GM23338 (cell line): ENCODE measurements around the gene PRKAR1B. TPM values are rescaled to one million over a fixed set of nuclear protein-coding genes. Genes with fewer than 3 reads are reported as not detected.

ENCODE experiments used
- ATAC-seq: fragments of 200-7000 bp; cut with Tn5 transposase; 3 replicates; pipeline ENCODE4 v1.9.1; 2020
- DNase-seq: peaks from one replicate; pipeline ENCODE4 v3.0.0-alpha.2; 2015; ENCODE audit warnings: low spot score
- H2AFZ ChIP-seq: fragments of 200-600 bp; sonication (generic); 2 replicates; pipeline ENCODE4 v1.8.0; 2016; ENCODE audit warnings: antibody characterized with exemption, mild to moderate bottlenecking, moderate library complexity
- H3F3A ChIP-seq: fragments of 200-600 bp; sonication (generic); replicated peaks from 2 replicates; pipeline ENCODE4 v1.8.0; 2017; ENCODE audit warnings: antibody characterized with exemption, mixed run types, low read depth
- H3K27ac ChIP-seq: fragments of 200-600 bp; sonication (generic); 2 replicates; pipeline ENCODE4 v1.6.1; 2016; ENCODE audit warnings: low read depth
- H3K27me3 ChIP-seq: fragments of 200-600 bp; sonication (generic); 2 replicates; pipeline ENCODE4 v1.8.0; 2016; ENCODE audit warnings: mild to moderate bottlenecking, mixed run types, moderate library complexity; ENCODE audit not compliant: insufficient read depth
- H3K36me3 ChIP-seq: fragments of 200-600 bp; sonication (generic); 2 replicates; pipeline ENCODE4 v1.8.0; 2016; ENCODE audit warnings: mild to moderate bottlenecking; ENCODE audit not compliant: insufficient read depth
- H3K4me1 ChIP-seq: fragments of 200-600 bp; sonication (generic); 2 replicates; pipeline ENCODE4 v1.8.0; 2016; ENCODE audit warnings: mild to moderate bottlenecking, moderate library complexity; ENCODE audit not compliant: insufficient read depth
- H3K4me2 ChIP-seq: fragments of 200-600 bp; sonication (generic); 2 replicates; pipeline ENCODE4 v1.7.1; 2017; ENCODE audit warnings: mixed run types
- H3K4me3 ChIP-seq: fragments of 200-600 bp; sonication (generic); 2 replicates; pipeline ENCODE4 v1.6.1; 2016; ENCODE audit warnings: mixed run types
- H3K79me2 ChIP-seq: fragments of 200-600 bp; sonication (generic); replicated peaks from 2 replicates; pipeline ENCODE4 v1.8.0; 2017; ENCODE audit warnings: mild to moderate bottlenecking; ENCODE audit not compliant: insufficient read depth
- H3K9me2 ChIP-seq: fragments of 200-600 bp; sonication (generic); 2 replicates; pipeline ENCODE4 v1.8.0; 2017; ENCODE audit not compliant: insufficient read depth
- H4K20me1 ChIP-seq: fragments of 200-600 bp; sonication (generic); replicated peaks from 2 replicates; pipeline ENCODE4 v1.8.0; 2017; ENCODE audit warnings: mild to moderate bottlenecking; ENCODE audit not compliant: insufficient read depth
- H3K27ac Mint-ChIP-seq: 2 replicates; pipeline ENCODE4 v1.8.0; 2020; ENCODE audit warnings: inconsistent platforms, mild to moderate bottlenecking, moderate library complexity, mixed read lengths
- H3K27me3 Mint-ChIP-seq: 3 replicates; pipeline ENCODE4 v1.8.0; 2022; ENCODE audit warnings: low read depth, mild to moderate bottlenecking, moderate library complexity, mixed read lengths, inconsistent platforms; ENCODE audit not compliant: insufficient read depth, poor library complexity
- H3K36me3 Mint-ChIP-seq: 3 replicates; pipeline ENCODE4 v1.8.0; 2021; ENCODE audit warnings: low read depth, mild to moderate bottlenecking, inconsistent platforms, moderate library complexity, mixed read lengths
- H3K4me1 Mint-ChIP-seq: 3 replicates; pipeline ENCODE4 v1.8.0; 2020; ENCODE audit warnings: mild to moderate bottlenecking, inconsistent platforms, mixed read lengths
- H3K4me3 Mint-ChIP-seq: 3 replicates; pipeline ENCODE4 v1.8.0; 2021; ENCODE audit warnings: moderate library complexity, mild to moderate bottlenecking, inconsistent platforms, mixed read lengths
- H3K9me3 Mint-ChIP-seq: 3 replicates; pipeline ENCODE4 v1.8.0; 2020; ENCODE audit warnings: moderate library complexity, mild to moderate bottlenecking, inconsistent platforms, mixed read lengths
- ETS1 ChIP-seq: IDR thresholded peaks from 2 replicates; pipeline ENCODE4 v1.6.1; 2016; ENCODE audit warnings: antibody characterized with exemption
- EZH2phosphoT487 ChIP-seq: fragments of 200-600 bp; sonication (generic); IDR thresholded peaks from one replicate; pipeline ENCODE4 v1.8.1; 2018; ENCODE audit warnings: antibody characterized with exemption; ENCODE audit not compliant: unreplicated experiment
- NANOG ChIP-seq: IDR thresholded peaks from 2 replicates; pipeline ENCODE4 v1.6.1; 2016; ENCODE audit warnings: antibody characterized with exemption, borderline replicate concordance
- POLR2AphosphoS5 ChIP-seq: IDR thresholded peaks from 2 replicates; pipeline ENCODE4 v1.6.1; 2016; ENCODE audit warnings: antibody characterized with exemption, low read depth
- REST ChIP-seq: IDR thresholded peaks from one replicate; pipeline ENCODE4 v1.6.1; 2018; ENCODE audit warnings: antibody characterized with exemption; ENCODE audit not compliant: unreplicated experiment
- STAT1 ChIP-seq: IDR thresholded peaks from one replicate; pipeline ENCODE4 v1.6.1; 2016; ENCODE audit warnings: antibody characterized with exemption; ENCODE audit not compliant: unreplicated experiment
- ZNF114 ChIP-seq: fragments of 250-450 bp; sonication (Bioruptor Pico); IDR thresholded peaks from 2 replicates; pipeline ENCODE4 v1.5.0; 2020; ENCODE audit warnings: mild to moderate bottlenecking, moderate library complexity
- polyA plus RNA-seq: library from polyadenylated mRNA; unstranded; fragments of >200 nt; fragmentation: Nextera tagmentation; extraction: Ambion mirVana; gene quantifications from 2 replicates; pipeline ENCODE4 v1.2.1, GENCODE V29; 2016
- total RNA-seq: library from RNA; depleted of rRNA; stranded (reverse); fragments of >200 nt; shearing (Covaris generic); gene quantifications from 2 replicates; pipeline ENCODE4 v1.2.3, GENCODE V29; 2014
- TF ChIP-seq, protein P1 (sequence below), 2 experiments: fragments of 200-600 bp in 1 of 2; sonication (generic) in 1 of 2; conservative IDR thresholded peaks; 2 replicates each; pipeline versions ENCODE4 v1.5.1 to v1.6.1; 2016 to 2017; ENCODE audit warnings: antibody characterized with exemption in 2 of 2, low read depth in 2 of 2, mild to moderate bottlenecking in 2 of 2, moderate library complexity in 1 of 2

PRKAR1B gene
- total and polyA plus RNA-seq, 2 experiments from 2014 or later: 35.7 to 36.7 TPM

DNA sequence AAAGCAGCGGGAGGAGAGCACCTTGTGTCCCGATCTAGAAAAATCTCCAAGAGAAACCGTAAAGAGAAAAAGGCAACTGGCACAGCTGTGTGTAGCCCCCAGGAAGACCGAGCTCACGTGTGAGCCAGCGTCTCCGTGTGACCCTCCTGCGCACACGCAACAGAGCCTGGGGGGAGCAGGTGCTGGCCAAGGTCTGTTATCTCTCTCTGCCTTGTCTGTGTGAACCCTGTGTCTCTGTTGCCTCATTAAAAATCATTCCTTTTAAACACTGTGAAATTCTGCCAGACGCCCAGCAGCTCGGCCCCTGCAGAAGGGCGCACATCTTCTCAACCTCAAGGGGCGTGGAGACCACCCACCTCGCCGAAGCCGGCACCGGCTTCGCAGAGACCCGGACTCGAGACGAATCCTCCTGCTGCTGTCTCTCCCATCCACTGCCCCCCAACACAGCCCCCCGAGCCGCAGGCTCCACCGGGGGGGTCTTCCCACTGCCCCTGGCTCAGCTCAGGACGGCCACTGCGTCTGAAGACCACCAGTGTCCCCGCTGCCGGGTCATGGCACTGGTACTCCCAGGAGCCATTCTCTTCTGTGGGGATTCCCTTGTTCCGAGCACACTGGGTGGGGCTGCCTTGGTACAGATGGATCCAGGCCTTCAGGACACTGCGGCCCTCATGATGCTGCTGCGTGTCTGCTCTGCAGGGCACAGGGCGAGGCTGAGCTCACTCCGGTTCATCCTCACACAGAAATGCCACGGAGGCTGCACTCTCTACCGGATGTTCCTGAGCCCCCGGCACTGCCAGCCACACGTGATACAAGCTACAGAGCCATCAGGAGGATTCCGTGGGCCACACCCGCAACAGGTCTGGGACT is 94.9 kb downstream of the PRKAR1B start:
- ATAC-seq (no peak), DNase-seq (no peak)
- no peak overlapping the region for H3K27ac ChIP-seq
- peaks cover 3% of the 10 kb centered on the region; the same call in 1 of the 3 replicates for H3K9me3 Mint-ChIP-seq
- peaks cover 12% of the 10 kb centered on the region for H3K27me3 Mint-ChIP-seq
- H3F3A ChIP-seq: no peaks in the 10 kb centered on the region
- no peaks in the 10 kb centered on the region for H3K27me3 ChIP-seq
- H4K20me1 ChIP-seq: no peaks in the 10 kb centered on the region; the same call in 1 of the 2 replicates
- no peaks in the 10 kb centered on the region for H3K36me3 ChIP-seq
- no peak overlapping the region for H3K27ac Mint-ChIP-seq
- H3K79me2 ChIP-seq: peaks cover 11% of the 10 kb centered on the region; the same call in 1 of the 2 replicates
- H3K4me3 ChIP-seq: no peak overlapping the region
- H3K4me1 Mint-ChIP-seq: no peaks in the 10 kb centered on the region
- no peaks in the 10 kb centered on the region for H3K9me2 ChIP-seq
- peaks cover 8% of the 10 kb centered on the region for H3K36me3 Mint-ChIP-seq
- no peak overlapping the region for H2AFZ ChIP-seq
- TF ChIP-seq NANOG (no peak), STAT1 (no peak)
- no peak overlapping the region for H3K4me2 ChIP-seq
- H3K4me1 ChIP-seq: no peaks in the 10 kb centered on the region
- H3K4me3 Mint-ChIP-seq: no peak overlapping the region

- no peaks in the 10 kb centered on the region for H3K9me2 ChIP-seq
- H4K20me1 ChIP-seq: no peaks in the 10 kb centered on the region
- no peaks in the 10 kb centered on the region for H3K27me3 ChIP-seq
- H3K36me3 Mint-ChIP-seq: peaks cover 13% of the 10 kb centered on the region
- DNase-seq: no peak
- no peak for ATAC-seq
- no peaks in the 10 kb centered on the region for H3F3A ChIP-seq
- H2AFZ ChIP-seq: no peak overlapping the region
- H3K27me3 Mint-ChIP-seq: peaks cover 6% of the 10 kb centered on the region
- no peaks in the 10 kb centered on the region for H3K36me3 ChIP-seq
- no peaks in the 10 kb centered on the region for H3K4me1 Mint-ChIP-seq
- peaks cover 5% of the 10 kb centered on the region for H3K9me3 Mint-ChIP-seq
- no peaks in the 10 kb centered on the region for H3K4me1 ChIP-seq
- H3K4me3 Mint-ChIP-seq: no peak overlapping the region
- H3K27ac Mint-ChIP-seq: peak overlapping the region; percentile 70; the same call in 1 of the 2 replicates
- no peak overlapping the region for H3K27ac ChIP-seq
- no peak overlapping the region for H3K4me2 ChIP-seq
- H3K79me2 ChIP-seq: peaks cover 17% of the 10 kb centered on the region
- H3K4me3 ChIP-seq: no peak overlapping the region
- TF ChIP-seq POLR2AphosphoS5 (no peak), REST (no peak), ZNF114 (CRISPR knock-in tag) (no peak), EZH2phosphoT487 (no peak), ETS1 (no peak)
- TF ChIP-seq, protein P1, sequence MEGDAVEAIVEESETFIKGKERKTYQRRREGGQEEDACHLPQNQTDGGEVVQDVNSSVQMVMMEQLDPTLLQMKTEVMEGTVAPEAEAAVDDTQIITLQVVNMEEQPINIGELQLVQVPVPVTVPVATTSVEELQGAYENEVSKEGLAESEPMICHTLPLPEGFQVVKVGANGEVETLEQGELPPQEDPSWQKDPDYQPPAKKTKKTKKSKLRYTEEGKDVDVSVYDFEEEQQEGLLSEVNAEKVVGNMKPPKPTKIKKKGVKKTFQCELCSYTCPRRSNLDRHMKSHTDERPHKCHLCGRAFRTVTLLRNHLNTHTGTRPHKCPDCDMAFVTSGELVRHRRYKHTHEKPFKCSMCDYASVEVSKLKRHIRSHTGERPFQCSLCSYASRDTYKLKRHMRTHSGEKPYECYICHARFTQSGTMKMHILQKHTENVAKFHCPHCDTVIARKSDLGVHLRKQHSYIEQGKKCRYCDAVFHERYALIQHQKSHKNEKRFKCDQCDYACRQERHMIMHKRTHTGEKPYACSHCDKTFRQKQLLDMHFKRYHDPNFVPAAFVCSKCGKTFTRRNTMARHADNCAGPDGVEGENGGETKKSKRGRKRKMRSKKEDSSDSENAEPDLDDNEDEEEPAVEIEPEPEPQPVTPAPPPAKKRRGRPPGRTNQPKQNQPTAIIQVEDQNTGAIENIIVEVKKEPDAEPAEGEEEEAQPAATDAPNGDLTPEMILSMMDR (conservative IDR thresholded peaks at IDR 0.05; ENCODE audit: low read depth in 2 of 2): no peak
These were observed 95.8 kb downstream of the PRKAR1B start for GRCh38 chr7:631291-631711.
